Measurements from ENCODE around the gene ASRGL1. TPM values are rescaled to one million over a fixed set of nuclear protein-coding genes. Genes with fewer than 3 reads are reported as not detected.

ASRGL1 gene
- total RNA-seq, 4 donors from 2014 or later, result 14.9 to 44.5 (median 35.6) TPM

GRCh38 chr11:62370743-62371440 lies 33.6 kb downstream of the ASRGL1 start:
- peak overlapping the region in 2 of 4 donors; percentile 15 to 37 for H3K4me3 ChIP-seq
- no peaks in the 10 kb centered on the region for H3K9me3 ChIP-seq
- peaks cover 0 to 36% (median 24%) of the 10 kb centered on the region in 4 donors for H3K4me1 ChIP-seq
- no peaks in the 10 kb centered on the region for H3K27me3 ChIP-seq
- 27 to 43% methylated on average over 3 to 30 of the region's 39 CpGs for WGBS, 2 donors (ENCODE audit: low coverage in 1 of 2)
- intact Hi-C loops (cut with DNase I; ENCODE audit: low total_unique reads) (no loop called here), in situ Hi-C loops (cut with MboI; ENCODE audit: low pct_ligation_motif_present in 1 of 4, low pct_unique_long_range_greater_than_20kb in 1 of 4, low sequenced_read_pairs in 3 of 4) (no loop called here)
- peak overlapping the region; percentile 76 to 88 (median 87) for H3K27ac ChIP-seq
- TF ChIP-seq CTCF (IDR thresholded peaks at IDR 0.05), result no peak
- no peak for TF ChIP-seq POLR2AphosphoS5 (IDR thresholded peaks at IDR 0.05)
- no peak for TF ChIP-seq POLR2A (IDR thresholded peaks at IDR 0.05)
- no peak for TF ChIP-seq EP300 (IDR thresholded peaks at IDR 0.05; ENCODE audit: low read depth)
- no peaks in the 10 kb centered on the region for H3K36me3 ChIP-seq
- peak; percentile 64 for DNase-seq

- intact Hi-C loops (cut with DNase I; ENCODE audit: low total_unique reads) (no loop called here), in situ Hi-C loops (cut with MboI; ENCODE audit: low pct_ligation_motif_present in 1 of 4, low pct_unique_long_range_greater_than_20kb in 1 of 4, low sequenced_read_pairs in 3 of 4) (no loop called here)
- no peak overlapping the region for H3K27ac ChIP-seq
- no peaks in the 10 kb centered on the region for H3K36me3 ChIP-seq
- peaks cover 0 to 35% (median 24%) of the 10 kb centered on the region in 4 donors for H3K4me1 ChIP-seq
- no peak overlapping the region for H3K4me3 ChIP-seq
- 81 to 100% methylated on average over 1 to 6 of the region's 6 CpGs for WGBS, 2 donors (ENCODE audit: low coverage in 1 of 2)
- no peak for TF ChIP-seq POLR2AphosphoS5 (IDR thresholded peaks at IDR 0.05)
- no peak for TF ChIP-seq EP300 (IDR thresholded peaks at IDR 0.05; ENCODE audit: low read depth)
- no peak for TF ChIP-seq CTCF (IDR thresholded peaks at IDR 0.05)
- no peak for TF ChIP-seq POLR2A (IDR thresholded peaks at IDR 0.05)
- H3K9me3 ChIP-seq, result no peaks in the 10 kb centered on the region
- DNase-seq, result no peak
- H3K27me3 ChIP-seq, result no peaks in the 10 kb centered on the region
Measured at GRCh38 chr11:62372871-62373270, 35.6 kb downstream of the ASRGL1 start.

- H3K27me3 ChIP-seq, result no peaks in the 10 kb centered on the region
- H3K4me1 ChIP-seq, result peaks cover 0 to 33% (median 22%) of the 10 kb centered on the region in 4 donors
- in situ Hi-C loops (cut with MboI; ENCODE audit: low pct_ligation_motif_present in 1 of 4, low pct_unique_long_range_greater_than_20kb in 1 of 4, low sequenced_read_pairs in 3 of 4) (no loop called here), intact Hi-C loops (cut with DNase I; ENCODE audit: low total_unique reads) (no loop called here)
- no peaks in the 10 kb centered on the region for H3K9me3 ChIP-seq
- no peak overlapping the region for H3K4me3 ChIP-seq
- no peak for TF ChIP-seq CTCF (IDR thresholded peaks at IDR 0.05)
- no peak for TF ChIP-seq EP300 (IDR thresholded peaks at IDR 0.05; ENCODE audit: low read depth)
- no peak for TF ChIP-seq POLR2A (IDR thresholded peaks at IDR 0.05)
- no peak overlapping the region for H3K27ac ChIP-seq
- 95 to 96% methylated on average over 10 to 18 of the region's 18 CpGs for WGBS, 2 donors (ENCODE audit: low coverage in 1 of 2)
- no peaks in the 10 kb centered on the region for H3K36me3 ChIP-seq
- no peak for DNase-seq
Measured at GRCh38 chr11:62373464-62374119, 36.3 kb downstream of the ASRGL1 start.

- Histone ChIP-seq H3K36me3 (no peaks in the 10 kb centered on the region), H3K4me1 (peaks cover 0 to 23% (median 15%) of the 10 kb centered on the region in 4 donors), H3K4me3 (no peak overlapping the region), H3K9me3 (no peaks in the 10 kb centered on the region), H3K27ac (no peak overlapping the region), H3K27me3 (no peaks in the 10 kb centered on the region)
- intact Hi-C loops (cut with DNase I; ENCODE audit: low total_unique reads), result no loop called here
- in situ Hi-C loops (cut with MboI; ENCODE audit: low pct_ligation_motif_present in 1 of 4, low pct_unique_long_range_greater_than_20kb in 1 of 4, low sequenced_read_pairs in 3 of 4), result loop anchor here (25.0 kb wide), 3 partner anchors 312 to 512 kb away; partner anchors contain the start of genes LRRN4CL (in 1 of the 4), SLC3A2 (in 1 of the 4) and UBXN1 (in 1 of the 4)
- TF ChIP-seq EP300 (IDR thresholded peaks at IDR 0.05; ENCODE audit: low read depth) (no peak), POLR2AphosphoS5 (IDR thresholded peaks at IDR 0.05) (no peak), POLR2A (IDR thresholded peaks at IDR 0.05) (no peak), CTCF (IDR thresholded peaks at IDR 0.05) (no peak)
- WGBS, 2 donors (ENCODE audit: low coverage in 1 of 2), result 90 to 92% methylated on average over 4 to 9 of the region's 9 CpGs
- DNase-seq, result no peak
Measured at GRCh38 chr11:62374801-62375200, 37.6 kb downstream of the ASRGL1 start.

Measured in transverse colon (tissue), 4 donors.